Measurements from ENCODE around the gene TGFBR3L.
A peak's percentile ranks its signal among the peaks of the same experiment; 100 is the strongest.

TGFBR3L gene

DNA sequence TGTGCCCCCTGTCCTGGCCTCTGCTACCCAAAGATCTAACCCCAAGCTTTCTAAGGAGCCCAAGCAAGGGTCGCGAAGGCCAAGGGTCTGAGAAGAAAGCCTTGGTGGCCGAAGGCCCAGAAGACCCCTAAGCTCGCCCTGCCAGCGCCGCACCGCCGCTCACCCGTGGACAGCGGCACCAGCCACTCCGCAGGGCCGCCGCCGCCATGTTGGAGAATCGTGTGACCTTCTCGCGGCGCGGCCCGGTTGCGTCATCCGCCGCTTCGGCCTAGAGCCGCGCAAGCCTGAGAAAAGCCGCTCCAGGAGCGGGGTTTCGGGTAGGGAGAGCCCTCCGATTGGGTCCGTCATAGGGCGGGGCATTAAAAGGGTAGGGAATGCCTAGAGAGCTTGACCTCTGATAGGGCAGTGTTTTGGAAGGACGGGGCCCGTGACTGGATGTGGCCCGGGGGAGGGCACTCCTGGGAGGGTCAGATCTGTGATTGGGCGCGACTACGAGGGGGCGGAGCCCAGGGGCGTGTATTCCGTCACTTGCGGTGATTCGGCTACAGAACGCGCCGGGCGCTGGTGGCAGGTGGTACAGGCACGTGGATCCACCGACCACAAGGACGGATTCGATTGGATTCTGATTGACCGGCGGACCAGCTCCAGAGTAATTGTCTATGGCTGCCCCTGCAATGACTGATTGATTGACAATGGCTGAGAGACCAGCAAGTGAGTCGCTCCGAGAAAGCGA, 29.0 kb downstream of the TGFBR3L start, which contains the start of gene TIMM44:
TSS of gene TIMM44 (minus strand) at position 223 of the 733 bp plus-strand sequence. CDS start at position 208, 15 bp downstream.
- ChIA-PET POLR2A (ENCODE audit: low non-redundant PET) (interaction anchor here (0.6 to 1.1 kb wide), 5 partner anchors 9 to 220 kb away, joined by 3 to 9 read pairs (median 6); partner anchors contain the start of genes ELAVL1 and MAP2K7), CTCF (interaction anchor here (0.6 to 2.4 kb wide), 13 partner anchors 14 to 887 kb away, joined by 3 to 21 read pairs (median 4); no protein-coding TSS in a partner anchor)
- DNase-seq (ENCODE audit: low spot score), result peak; percentile 99
- H3K27ac ChIP-seq, result peak within 1 kb of the TSS; percentile 86
- TF ChIP-seq, protein P1, sequence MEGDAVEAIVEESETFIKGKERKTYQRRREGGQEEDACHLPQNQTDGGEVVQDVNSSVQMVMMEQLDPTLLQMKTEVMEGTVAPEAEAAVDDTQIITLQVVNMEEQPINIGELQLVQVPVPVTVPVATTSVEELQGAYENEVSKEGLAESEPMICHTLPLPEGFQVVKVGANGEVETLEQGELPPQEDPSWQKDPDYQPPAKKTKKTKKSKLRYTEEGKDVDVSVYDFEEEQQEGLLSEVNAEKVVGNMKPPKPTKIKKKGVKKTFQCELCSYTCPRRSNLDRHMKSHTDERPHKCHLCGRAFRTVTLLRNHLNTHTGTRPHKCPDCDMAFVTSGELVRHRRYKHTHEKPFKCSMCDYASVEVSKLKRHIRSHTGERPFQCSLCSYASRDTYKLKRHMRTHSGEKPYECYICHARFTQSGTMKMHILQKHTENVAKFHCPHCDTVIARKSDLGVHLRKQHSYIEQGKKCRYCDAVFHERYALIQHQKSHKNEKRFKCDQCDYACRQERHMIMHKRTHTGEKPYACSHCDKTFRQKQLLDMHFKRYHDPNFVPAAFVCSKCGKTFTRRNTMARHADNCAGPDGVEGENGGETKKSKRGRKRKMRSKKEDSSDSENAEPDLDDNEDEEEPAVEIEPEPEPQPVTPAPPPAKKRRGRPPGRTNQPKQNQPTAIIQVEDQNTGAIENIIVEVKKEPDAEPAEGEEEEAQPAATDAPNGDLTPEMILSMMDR (conservative IDR thresholded peaks at IDR 0.05; ENCODE audit: low read depth), result no peak

DNA sequence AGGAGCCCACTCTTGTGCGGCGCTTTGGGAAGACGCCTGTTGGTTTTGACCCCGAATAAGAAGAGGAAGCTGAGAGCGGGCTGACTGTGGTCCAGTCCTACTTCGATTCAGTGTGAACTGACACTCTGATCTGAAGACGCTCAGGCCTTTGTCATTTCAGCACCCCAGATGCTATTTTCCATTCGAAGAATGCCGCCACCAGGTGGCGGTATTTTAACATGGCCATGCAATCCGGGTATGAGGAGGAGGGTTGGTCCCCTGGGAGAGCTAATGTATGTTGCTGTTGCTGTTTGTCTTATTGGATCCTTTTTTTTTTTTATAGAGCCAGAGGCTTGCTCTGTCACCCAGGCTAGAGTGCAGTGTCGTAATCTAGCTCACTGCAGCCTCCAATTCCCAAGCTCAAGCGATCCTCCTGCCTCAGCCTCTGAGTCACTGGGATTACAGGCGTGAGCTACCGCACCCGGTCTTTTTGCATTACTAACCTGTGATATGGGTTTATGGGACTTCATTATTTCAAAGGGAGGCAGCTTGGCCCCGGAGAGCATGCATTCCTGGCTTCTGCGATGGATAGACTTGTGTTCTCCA, 29.6 kb downstream of the TGFBR3L start:
- POLR2A ChIA-PET (ENCODE audit: low non-redundant PET), result interaction anchor here (0.5 to 1.1 kb wide), 6 partner anchors 8 to 219 kb away, joined by 3 to 9 read pairs (median 5); partner anchors contain the start of genes ELAVL1 and MAP2K7
- peak overlapping the region; percentile 86 for H3K27ac ChIP-seq
- DNase-seq (ENCODE audit: low spot score), result peak; percentile 85
- TF ChIP-seq, protein P1 (conservative IDR thresholded peaks at IDR 0.05; ENCODE audit: low read depth), result peak; percentile 81
- CTCF ChIA-PET, result interaction anchor here (0.5 to 2.4 kb wide), 18 partner anchors 15 to 887 kb away, joined by 3 to 21 read pairs (median 4); no protein-coding TSS in a partner anchor

DNA sequence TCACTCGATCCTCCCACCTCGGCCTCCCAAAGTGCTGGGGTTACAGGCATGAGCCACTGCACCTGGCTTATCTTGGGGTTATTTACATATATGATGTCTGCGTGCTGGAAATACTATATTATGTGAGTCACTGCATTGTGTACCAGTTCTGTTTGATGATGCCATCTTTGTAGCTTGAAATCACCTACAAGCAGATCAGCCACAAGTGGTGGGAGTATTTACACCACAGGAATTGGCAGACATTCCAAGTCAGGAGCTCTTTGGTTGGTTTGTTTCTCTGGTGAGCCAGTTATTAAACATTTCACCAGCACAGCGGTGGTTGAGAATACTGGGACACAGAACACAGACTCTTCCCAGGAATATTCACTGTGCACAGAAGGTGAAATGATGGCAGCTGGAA, 33.3 kb downstream of the TGFBR3L start:
- TF ChIP-seq, protein P1 (conservative IDR thresholded peaks at IDR 0.05; ENCODE audit: low read depth), result no peak
- CTCF ChIA-PET, result interaction anchor here (0.7 kb wide), 1 partner anchor 40 kb away, joined by 6 read pairs; no protein-coding TSS in a partner anchor
- H3K27ac ChIP-seq, result peak overlapping the region; percentile 10; the same call in 1 of the 2 replicates
- POLR2A ChIA-PET (ENCODE audit: low non-redundant PET), result no interaction called here
- no peak for DNase-seq (ENCODE audit: low spot score)

- H3K27ac ChIP-seq, result peak overlapping the region; percentile 81
- ChIA-PET POLR2A (ENCODE audit: low non-redundant PET) (interaction anchor here (1.4 kb wide), 1 partner anchor 9 kb away, joined by 9 read pairs; the partner anchor contains the start of gene TIMM44), CTCF (interaction anchor here (0.6 to 1.8 kb wide), 2 partner anchors 18 to 220 kb away, joined by 3 to 9 read pairs; no protein-coding TSS in a partner anchor)
- DNase-seq (ENCODE audit: low spot score), result peak; percentile 37
- TF ChIP-seq, protein P1 (conservative IDR thresholded peaks at IDR 0.05; ENCODE audit: low read depth), result no peak
Observed at GRCh38 chr19:7953060-7953459, 38.4 kb downstream of the TGFBR3L start.

GRCh38 chr19:7953576-7953975, 38.9 kb downstream of the TGFBR3L start:
- ChIA-PET POLR2A (ENCODE audit: low non-redundant PET) (no interaction called here), CTCF (interaction anchor here (0.7 to 1.8 kb wide), 2 partner anchors 17 to 47 kb away, joined by 4 to 9 read pairs; no protein-coding TSS in a partner anchor)
- H3K27ac ChIP-seq, result peak overlapping the region; percentile 81
- DNase-seq (ENCODE audit: low spot score), result no peak
- TF ChIP-seq, protein P1 (conservative IDR thresholded peaks at IDR 0.05; ENCODE audit: low read depth), result no peak

DNA sequence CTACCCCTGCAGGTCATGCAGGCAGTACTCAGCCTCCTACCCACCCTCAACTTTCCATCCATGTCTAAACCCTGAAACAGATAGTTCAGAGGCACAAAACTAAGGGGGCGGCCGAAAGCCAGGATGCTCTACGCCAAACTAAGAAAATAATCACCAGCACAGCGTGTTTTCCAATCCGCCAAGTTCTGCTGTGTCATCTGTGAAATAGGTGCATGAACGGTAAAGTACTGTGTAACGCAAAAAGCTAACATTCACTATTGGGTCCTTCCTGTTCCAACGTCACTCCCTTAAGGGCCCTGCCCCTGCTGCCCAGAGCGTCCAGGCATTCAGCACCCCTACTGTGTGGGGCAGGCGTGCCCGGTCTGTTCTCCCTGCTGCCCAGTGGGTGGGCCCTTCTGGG, 41.1 kb downstream of the TGFBR3L start:
- ChIA-PET CTCF (no interaction called here), POLR2A (ENCODE audit: low non-redundant PET) (no interaction called here)
- H3K27ac ChIP-seq, result peak overlapping the region; percentile 46
- no peak for DNase-seq (ENCODE audit: low spot score)
- TF ChIP-seq, protein P1 (conservative IDR thresholded peaks at IDR 0.05; ENCODE audit: low read depth), result no peak

Data from RWPE1 (cell line).